ENCODE data around the gene PTCH2.

Gene PTCH2

GRCh38 chr1:44842862-44843655 is at the start of gene PTCH2:
TSS of gene PTCH2 (minus strand) at chr1:44843253. CDS start at chr1:44842932, 321 bp downstream.
- peaks cover 14% of the 10 kb centered on the region for H3K36me3 Mint-ChIP-seq (ENCODE audit: low read depth)
- no peaks in the 10 kb centered on the region for H3K9me3 Mint-ChIP-seq
- peak within 1 kb of the TSS; percentile 42 for H3K4me3 Mint-ChIP-seq
- peak within 1 kb of the TSS; percentile 29 for H3K27ac Mint-ChIP-seq
- H3K27me3 Mint-ChIP-seq = peaks cover 26% of the 10 kb centered on the region
- peaks cover 9% of the 10 kb centered on the region for H3K4me1 Mint-ChIP-seq (ENCODE audit: low read depth)
- DNase-seq = peak; percentile 53

GRCh38 chr1:44890007-44890406 is 47.0 kb upstream of the PTCH2 start:
- no peak for DNase-seq
- Mint-ChIP-seq H3K9me3 (peaks cover 18% of the 10 kb centered on the region), H3K4me3 (no peak overlapping the region), H3K27ac (no peak overlapping the region), H3K36me3 (ENCODE audit: low read depth) (peaks cover 90% of the 10 kb centered on the region), H3K4me1 (ENCODE audit: low read depth) (no peaks in the 10 kb centered on the region), H3K27me3 (no peaks in the 10 kb centered on the region)

- Mint-ChIP-seq H3K27me3 (no peaks in the 10 kb centered on the region), H3K4me1 (ENCODE audit: low read depth) (no peaks in the 10 kb centered on the region), H3K9me3 (peaks cover 11% of the 10 kb centered on the region), H3K27ac (no peak overlapping the region), H3K36me3 (ENCODE audit: low read depth) (peaks cover 89% of the 10 kb centered on the region), H3K4me3 (no peak overlapping the region)
- no peak for DNase-seq
These were observed 42.4 kb upstream of the PTCH2 start for GRCh38 chr1:44885406-44885805.

- Mint-ChIP-seq H3K4me1 (ENCODE audit: low read depth) (no peaks in the 10 kb centered on the region), H3K27ac (no peak overlapping the region), H3K36me3 (ENCODE audit: low read depth) (peaks cover 89% of the 10 kb centered on the region), H3K27me3 (no peaks in the 10 kb centered on the region), H3K9me3 (peaks cover 11% of the 10 kb centered on the region), H3K4me3 (no peak overlapping the region)
- DNase-seq = no peak
These were observed 41.7 kb upstream of the PTCH2 start for GRCh38 chr1:44884746-44885145.

- H3K4me3 Mint-ChIP-seq = no peak overlapping the region
- H3K9me3 Mint-ChIP-seq = no peaks in the 10 kb centered on the region
- no peak for DNase-seq
- H3K27ac Mint-ChIP-seq = no peak overlapping the region
- H3K27me3 Mint-ChIP-seq = no peaks in the 10 kb centered on the region
- H3K36me3 Mint-ChIP-seq (ENCODE audit: low read depth) = peaks cover 81% of the 10 kb centered on the region
- no peaks in the 10 kb centered on the region for H3K4me1 Mint-ChIP-seq (ENCODE audit: low read depth)
These were observed 38.1 kb upstream of the PTCH2 start for GRCh38 chr1:44881011-44881632.

- H3K36me3 Mint-ChIP-seq (ENCODE audit: low read depth) = peaks cover 83% of the 10 kb centered on the region
- no peak overlapping the region for H3K4me3 Mint-ChIP-seq
- no peaks in the 10 kb centered on the region for H3K4me1 Mint-ChIP-seq (ENCODE audit: low read depth)
- no peak overlapping the region for H3K27ac Mint-ChIP-seq
- H3K27me3 Mint-ChIP-seq = no peaks in the 10 kb centered on the region
- H3K9me3 Mint-ChIP-seq = no peaks in the 10 kb centered on the region
- DNase-seq = no peak
These were observed 31.1 kb upstream of the PTCH2 start for GRCh38 chr1:44874155-44874554.

- DNase-seq = no peak
- Mint-ChIP-seq H3K27ac (no peak overlapping the region), H3K36me3 (ENCODE audit: low read depth) (peaks cover 84% of the 10 kb centered on the region), H3K27me3 (no peaks in the 10 kb centered on the region), H3K9me3 (no peaks in the 10 kb centered on the region), H3K4me1 (ENCODE audit: low read depth) (no peaks in the 10 kb centered on the region), H3K4me3 (no peak overlapping the region)
These were observed 27.0 kb upstream of the PTCH2 start for GRCh38 chr1:44870096-44870495.

GRCh38 chr1:44867801-44868200 is 24.7 kb upstream of the PTCH2 start:
- Mint-ChIP-seq H3K9me3 (no peaks in the 10 kb centered on the region), H3K27me3 (no peaks in the 10 kb centered on the region), H3K36me3 (ENCODE audit: low read depth) (peaks cover 82% of the 10 kb centered on the region), H3K4me1 (ENCODE audit: low read depth) (peaks cover 3% of the 10 kb centered on the region), H3K4me3 (no peak overlapping the region), H3K27ac (no peak overlapping the region)
- no peak for DNase-seq

- Mint-ChIP-seq H3K9me3 (no peaks in the 10 kb centered on the region), H3K36me3 (ENCODE audit: low read depth) (peaks cover 66% of the 10 kb centered on the region), H3K27me3 (no peaks in the 10 kb centered on the region), H3K4me1 (ENCODE audit: low read depth) (peaks cover 3% of the 10 kb centered on the region), H3K4me3 (no peak overlapping the region), H3K27ac (no peak overlapping the region)
- no peak for DNase-seq
These were observed 19.9 kb upstream of the PTCH2 start for GRCh38 chr1:44862829-44863401.

GRCh38 chr1:44860891-44861425 is 17.9 kb upstream of the PTCH2 start:
- Mint-ChIP-seq H3K4me1 (ENCODE audit: low read depth) (peaks cover 3% of the 10 kb centered on the region), H3K27me3 (no peaks in the 10 kb centered on the region), H3K4me3 (no peak overlapping the region), H3K27ac (no peak overlapping the region), H3K36me3 (ENCODE audit: low read depth) (peaks cover 67% of the 10 kb centered on the region), H3K9me3 (no peaks in the 10 kb centered on the region)
- DNase-seq = no peak

- Mint-ChIP-seq H3K27ac (no peak overlapping the region), H3K9me3 (no peaks in the 10 kb centered on the region), H3K4me3 (no peak overlapping the region), H3K4me1 (ENCODE audit: low read depth) (peaks cover 3% of the 10 kb centered on the region), H3K36me3 (ENCODE audit: low read depth) (peaks cover 70% of the 10 kb centered on the region), H3K27me3 (no peaks in the 10 kb centered on the region)
- no peak for DNase-seq
These were observed 17.3 kb upstream of the PTCH2 start for GRCh38 chr1:44860331-44860730.

GRCh38 chr1:44857446-44857845 is 14.4 kb upstream of the PTCH2 start:
- Mint-ChIP-seq H3K36me3 (ENCODE audit: low read depth) (peaks cover 72% of the 10 kb centered on the region), H3K4me3 (no peak overlapping the region), H3K9me3 (no peaks in the 10 kb centered on the region), H3K27ac (no peak overlapping the region), H3K27me3 (no peaks in the 10 kb centered on the region), H3K4me1 (ENCODE audit: low read depth) (no peaks in the 10 kb centered on the region)
- DNase-seq = no peak

GRCh38 chr1:44855742-44856141 is 12.7 kb upstream of the PTCH2 start:
- no peak overlapping the region for H3K27ac Mint-ChIP-seq
- DNase-seq = no peak
- no peak overlapping the region for H3K4me3 Mint-ChIP-seq
- H3K4me1 Mint-ChIP-seq (ENCODE audit: low read depth) = peaks cover 1% of the 10 kb centered on the region
- no peaks in the 10 kb centered on the region for H3K27me3 Mint-ChIP-seq
- peaks cover 78% of the 10 kb centered on the region for H3K36me3 Mint-ChIP-seq (ENCODE audit: low read depth)
- no peaks in the 10 kb centered on the region for H3K9me3 Mint-ChIP-seq

GRCh38 chr1:44854970-44855369 is 11.9 kb upstream of the PTCH2 start:
- no peak overlapping the region for H3K27ac Mint-ChIP-seq
- no peak for DNase-seq
- H3K27me3 Mint-ChIP-seq = no peaks in the 10 kb centered on the region
- H3K4me1 Mint-ChIP-seq (ENCODE audit: low read depth) = peaks cover 8% of the 10 kb centered on the region
- H3K9me3 Mint-ChIP-seq = no peaks in the 10 kb centered on the region
- H3K36me3 Mint-ChIP-seq (ENCODE audit: low read depth) = peaks cover 82% of the 10 kb centered on the region
- no peak overlapping the region for H3K4me3 Mint-ChIP-seq

- no peak for DNase-seq
- Mint-ChIP-seq H3K4me1 (ENCODE audit: low read depth) (peaks cover 18% of the 10 kb centered on the region), H3K4me3 (no peak overlapping the region), H3K27me3 (no peaks in the 10 kb centered on the region), H3K36me3 (ENCODE audit: low read depth) (peaks cover 88% of the 10 kb centered on the region), H3K9me3 (no peaks in the 10 kb centered on the region), H3K27ac (no peak overlapping the region)
These were observed 10.1 kb upstream of the PTCH2 start for GRCh38 chr1:44853201-44853600.

All from activated T-cell treated with anti-CD3 and anti-CD28 coated beads, Interleukin-2, amount 50 U/mL, for 24 hours (primary cell).